WTC11 (cell line): ENCODE results near the gene KDM4B. TPM values are rescaled to one million over a fixed set of nuclear protein-coding genes. Genes with fewer than 3 reads are reported as not detected.

ENCODE experiments used
- ATAC-seq: fragments of 200-7000 bp; cut with Tn5 transposase; 2 replicates; pipeline ENCODE4 v1.10.0; 2021; ENCODE audit warnings: mild to moderate bottlenecking, moderate library complexity
- CTCF ChIA-PET: fragments of 300-600 bp; sonication (Branson Sonifier 250); formaldehyde crosslinking; loops from one replicate; lab custom pipeline; 2021; ENCODE audit warnings: antibody characterized with exemption; lab: Charles Lee
- POLR2A ChIA-PET: fragments of 350-600 bp; sonication (Branson Sonifier 250); formaldehyde crosslinking; loops from one replicate; lab custom pipeline; 2021; ENCODE audit warnings: antibody characterized with exemption; lab: Charles Lee
- DNase-seq: peaks from one replicate; pipeline ENCODE4 v3.0.0; 2021; ENCODE audit warnings: low spot score
- H3K27ac Mint-ChIP-seq: 2 replicates; pipeline ENCODE4 v1.8.0; 2021; ENCODE audit warnings: mixed read lengths
- H3K27me3 Mint-ChIP-seq: 2 replicates; pipeline ENCODE4 v1.8.0; 2021; ENCODE audit warnings: low read depth, mild to moderate bottlenecking, moderate library complexity, mixed read lengths
- H3K36me3 Mint-ChIP-seq: 2 replicates; pipeline ENCODE4 v1.8.0; 2021; ENCODE audit warnings: mixed read lengths
- H3K4me1 Mint-ChIP-seq: 2 replicates; pipeline ENCODE4 v1.8.0; 2022; ENCODE audit warnings: mixed read lengths
- H3K4me3 Mint-ChIP-seq: 2 replicates; pipeline ENCODE4 v1.8.0; 2021; ENCODE audit warnings: mild to moderate bottlenecking, moderate library complexity, mixed read lengths
- H3K9me3 Mint-ChIP-seq: 2 replicates; pipeline ENCODE4 v1.8.0; 2021; ENCODE audit warnings: mixed read lengths
- ATF3 ChIP-seq: sonication (generic); formaldehyde crosslinking; conservative IDR thresholded peaks from 2 replicates; pipeline ENCODE4 v1.8.1; 2022; ENCODE audit warnings: mild to moderate bottlenecking, missing genetic modification reagents
- E2F5 ChIP-seq: sonication (generic); formaldehyde crosslinking; IDR thresholded peaks from 2 replicates; pipeline ENCODE4 v1.8.1; 2022; ENCODE audit warnings: mild to moderate bottlenecking, moderate library complexity, missing genetic modification reagents
- EMX1 ChIP-seq: fragments of 250-450 bp; sonication (Bioruptor Pico); IDR thresholded peaks from 2 replicates; pipeline ENCODE4 v1.8.0; 2021; ENCODE audit warnings: mild to moderate bottlenecking
- FOXK1 ChIP-seq: sonication (generic); formaldehyde crosslinking; IDR thresholded peaks from 2 replicates; pipeline ENCODE4 v1.8.0; 2022; ENCODE audit warnings: mild to moderate bottlenecking, moderate library complexity, missing genetic modification reagents
- RELA ChIP-seq: sonication (generic); formaldehyde crosslinking; IDR thresholded peaks from 2 replicates; pipeline ENCODE4 v1.8.1; 2022; ENCODE audit warnings: missing genetic modification reagents, mild to moderate bottlenecking, borderline replicate concordance
- SMAD3 ChIP-seq: sonication (generic); formaldehyde crosslinking; IDR thresholded peaks from 2 replicates; pipeline ENCODE4 v1.8.0; 2022; ENCODE audit warnings: missing genetic modification reagents, mild to moderate bottlenecking, borderline replicate concordance
- STAT6 ChIP-seq: sonication (generic); formaldehyde crosslinking; conservative IDR thresholded peaks from 2 replicates; pipeline ENCODE4 v1.8.1; 2023; ENCODE audit warnings: mild to moderate bottlenecking, low read depth, missing genetic modification reagents, moderate library complexity
- TEAD1 ChIP-seq: sonication (generic); formaldehyde crosslinking; IDR thresholded peaks from 2 replicates; pipeline ENCODE4 v1.8.0; 2022; ENCODE audit warnings: mild to moderate bottlenecking, missing genetic modification reagents
- TP53 ChIP-seq: sonication (generic); formaldehyde crosslinking; IDR thresholded peaks from 2 replicates; pipeline ENCODE4 v1.8.1; 2023; ENCODE audit warnings: mild to moderate bottlenecking, missing genetic modification reagents
- USF1 ChIP-seq: sonication (generic); formaldehyde crosslinking; IDR thresholded peaks from 2 replicates; pipeline ENCODE4 v1.8.0; 2022; ENCODE audit warnings: mild to moderate bottlenecking, missing genetic modification reagents
- USF2 ChIP-seq: sonication (generic); formaldehyde crosslinking; IDR thresholded peaks from 2 replicates; pipeline ENCODE4 v1.8.1; 2023; ENCODE audit warnings: mild to moderate bottlenecking, missing genetic modification reagents, moderate library complexity
- ZMAT4 ChIP-seq: fragments of 250-450 bp; sonication (Bioruptor Pico); IDR thresholded peaks from 2 replicates; pipeline ENCODE4 v1.9.0; 2021; ENCODE audit warnings: mild to moderate bottlenecking
- ZNF281 ChIP-seq: sonication (generic); formaldehyde crosslinking; IDR thresholded peaks from 2 replicates; pipeline ENCODE4 v1.8.0; 2023; ENCODE audit warnings: mild to moderate bottlenecking, missing genetic modification reagents
- total RNA-seq: library from RNA; stranded (reverse); gene quantifications from 3 replicates; pipeline ENCODE4 v1.2.3, GENCODE V29; 2021

Gene KDM4B
- total RNA-seq, 1 experiment from 2014 or later, result 43.2 TPM

- DNase-seq (no peak), ATAC-seq (no peak)
- Mint-ChIP-seq H3K4me1 (peaks cover 12% of the 10 kb centered on the region), H3K27ac (no peak overlapping the region), H3K27me3 (no peaks in the 10 kb centered on the region), H3K36me3 (peaks cover 22% of the 10 kb centered on the region), H3K4me3 (no peak overlapping the region), H3K9me3 (no peaks in the 10 kb centered on the region)
- ChIA-PET CTCF (no interaction called here), POLR2A (no interaction called here)
- TF ChIP-seq ZNF281 (CRISPR knock-in tag), result no peak
Observed at GRCh38 chr19:5078666-5079065, 109.8 kb downstream of the KDM4B start.

- ChIA-PET CTCF (interaction anchor here (1.3 kb wide), 1 partner anchor 40 kb away, joined by 3 read pairs; no protein-coding TSS in a partner anchor), POLR2A (no interaction called here)
- no peaks in the 10 kb centered on the region for H3K27me3 Mint-ChIP-seq
- TF ChIP-seq FOXK1 (no peak), USF2 (CRISPR knock-in tag) (no peak), TEAD1 (CRISPR knock-in tag) (no peak), USF1 (CRISPR knock-in tag) (no peak), TP53 (CRISPR knock-in tag) (no peak), SMAD3 (CRISPR knock-in tag) (no peak), ZMAT4 (no peak), RELA (CRISPR knock-in tag) (no peak), STAT6 (CRISPR knock-in tag) (no peak), ATF3 (CRISPR knock-in tag) (no peak), EMX1 (CRISPR knock-in tag) (no peak), E2F5 (CRISPR knock-in tag) (no peak)
- TF ChIP-seq, all 79 proteins: peak for 0
- Mint-ChIP-seq H3K4me3 (no peak overlapping the region), H3K27ac (peak overlapping the region; percentile 57; the same call in 1 of the 2 replicates), H3K36me3 (peaks cover 22% of the 10 kb centered on the region), H3K9me3 (no peaks in the 10 kb centered on the region), H3K4me1 (peaks cover 6% of the 10 kb centered on the region)
- DNase-seq (no peak), ATAC-seq (no peak)
Observed at GRCh38 chr19:5079071-5079774, 110.3 kb downstream of the KDM4B start.
